Astrocyte (in vitro differentiated cells and primary cell): ENCODE results near the gene TK2. TPM values are rescaled to one million over a fixed set of nuclear protein-coding genes. Genes with fewer than 3 reads are reported as not detected.
"Not testable (repeated sequence)": the region's sequence is repeated elsewhere in the genome, so short reads cannot be mapped to it uniquely, and the experiment has no call there.

Experiments
- DNase-seq: peaks from one replicate; pipeline ENCODE4 v3.0.0-alpha.2; 2010; ENCODE audit warnings: low read depth
- FAIRE-seq: peaks from 2 replicates; lab custom pipeline; 2011; peaks lifted over from hg19 to GRCh38; lab: Jason Lieb, UNC
- H2AFZ ChIP-seq: 2 replicates; pipeline ENCODE4 v1.6.0; 2012; ENCODE audit warnings: low read depth, low read length, inconsistent platforms
- H3K27ac ChIP-seq: 2 replicates; pipeline ENCODE4 v1.5.1; 2011; ENCODE audit warnings: low read depth, low read length, inconsistent platforms
- H3K27me3 ChIP-seq: 2 replicates; pipeline ENCODE4 v1.6.0; 2011; ENCODE audit warnings: low read length, inconsistent platforms; ENCODE audit not compliant: insufficient read depth
- H3K36me3 ChIP-seq: 2 replicates; pipeline ENCODE4 v1.5.1; 2011; ENCODE audit warnings: low read length, inconsistent platforms; ENCODE audit not compliant: insufficient read depth
- H3K4me1 ChIP-seq: 2 replicates; pipeline ENCODE4 v1.5.1; 2011; ENCODE audit warnings: low read length, inconsistent platforms; ENCODE audit not compliant: insufficient read depth
- H3K4me2 ChIP-seq: 2 replicates; pipeline ENCODE4 v1.6.0; 2012; ENCODE audit warnings: low read length, inconsistent platforms
- H3K4me3 ChIP-seq: 2 replicates; pipeline ENCODE4 v1.5.1; 2011; ENCODE audit warnings: low read depth, mild to moderate bottlenecking, low read length, inconsistent platforms; ENCODE audit not compliant: insufficient read depth
- H3K79me2 ChIP-seq: 2 replicates; pipeline ENCODE4 v1.6.0; 2012; ENCODE audit warnings: mild to moderate bottlenecking, low read length, inconsistent platforms; ENCODE audit not compliant: insufficient read depth
- H3K9ac ChIP-seq: 2 replicates; pipeline ENCODE4 v1.6.0; 2012; ENCODE audit warnings: mild to moderate bottlenecking, low read length, inconsistent platforms
- H3K9me3 ChIP-seq: 2 replicates; pipeline ENCODE4 v1.5.1; 2012; ENCODE audit warnings: low read depth, mild to moderate bottlenecking, low read length, inconsistent platforms; ENCODE audit not compliant: insufficient read depth
- H4K20me1 ChIP-seq: 2 replicates; pipeline ENCODE4 v1.6.0; 2012; ENCODE audit warnings: low read length, inconsistent platforms; ENCODE audit not compliant: insufficient read depth
- H3K27ac Mint-ChIP-seq: one replicate; pipeline ENCODE4 v1.8.0; 2021; ENCODE audit warnings: mild to moderate bottlenecking, mixed read lengths; ENCODE audit not compliant: unreplicated experiment
- H3K27me3 Mint-ChIP-seq: one replicate; pipeline ENCODE4 v1.8.0; 2021; ENCODE audit warnings: low read depth, mixed read lengths; ENCODE audit not compliant: unreplicated experiment
- H3K36me3 Mint-ChIP-seq: one replicate; pipeline ENCODE4 v1.8.0; 2021; ENCODE audit warnings: low read depth, mixed read lengths; ENCODE audit not compliant: unreplicated experiment
- H3K4me1 Mint-ChIP-seq: one replicate; pipeline ENCODE4 v1.8.0; 2021; ENCODE audit warnings: low read depth, mixed read lengths; ENCODE audit not compliant: unreplicated experiment
- H3K4me3 Mint-ChIP-seq: one replicate; pipeline ENCODE4 v1.8.0; 2021; ENCODE audit warnings: mild to moderate bottlenecking, moderate library complexity, mixed read lengths; ENCODE audit not compliant: unreplicated experiment
- H3K9me3 Mint-ChIP-seq: one replicate; pipeline ENCODE4 v1.8.0; 2021; ENCODE audit warnings: mild to moderate bottlenecking, mixed read lengths; ENCODE audit not compliant: unreplicated experiment
- CTCF ChIP-seq: IDR thresholded peaks from 2 replicates; pipeline ENCODE4 v1.5.1; 2011; ENCODE audit warnings: low read depth, mild to moderate bottlenecking, inconsistent platforms, low read length, moderate library complexity; ENCODE audit not compliant: insufficient read depth
- EZH2 ChIP-seq: IDR thresholded peaks from 2 replicates; pipeline ENCODE4 v1.6.1; 2012; ENCODE audit warnings: mild to moderate bottlenecking, low read length, inconsistent platforms; ENCODE audit not compliant: insufficient read depth
- total RNA-seq: library from RNA; stranded (reverse); gene quantifications from 2 replicates; pipeline ENCODE4 v1.2.1, GENCODE V29; 2021

The TK2 gene
- total RNA-seq, 1 donor from 2014 or later = 12.4 TPM

GRCh38 chr16:66503030-66503429 is 46.9 kb downstream of the TK2 start:
- Histone ChIP-seq H3K27me3 (no peaks in the 10 kb centered on the region), H3K79me2 (no peaks in the 10 kb centered on the region), H4K20me1 (no peaks in the 10 kb centered on the region), H3K4me2 (no peak overlapping the region), H3K4me1 (peaks cover 3% of the 10 kb centered on the region), H3K9me3 (no peaks in the 10 kb centered on the region), H2AFZ (no peak overlapping the region), H3K36me3 (no peaks in the 10 kb centered on the region), H3K9ac (no peak overlapping the region), H3K4me3 (no peak overlapping the region), H3K27ac (no peak overlapping the region)
- Mint-ChIP-seq H3K27me3 (peaks cover 9% of the 10 kb centered on the region), H3K4me3 (no peak overlapping the region), H3K36me3 (no peaks in the 10 kb centered on the region), H3K9me3 (peaks cover 7% of the 10 kb centered on the region), H3K4me1 (peaks cover under 1% of the 10 kb centered on the region), H3K27ac (no peak overlapping the region)
- DNase-seq = no peak
- FAIRE-seq = no peak
- TF ChIP-seq EZH2 = no peak
- no peak for TF ChIP-seq CTCF

DNA sequence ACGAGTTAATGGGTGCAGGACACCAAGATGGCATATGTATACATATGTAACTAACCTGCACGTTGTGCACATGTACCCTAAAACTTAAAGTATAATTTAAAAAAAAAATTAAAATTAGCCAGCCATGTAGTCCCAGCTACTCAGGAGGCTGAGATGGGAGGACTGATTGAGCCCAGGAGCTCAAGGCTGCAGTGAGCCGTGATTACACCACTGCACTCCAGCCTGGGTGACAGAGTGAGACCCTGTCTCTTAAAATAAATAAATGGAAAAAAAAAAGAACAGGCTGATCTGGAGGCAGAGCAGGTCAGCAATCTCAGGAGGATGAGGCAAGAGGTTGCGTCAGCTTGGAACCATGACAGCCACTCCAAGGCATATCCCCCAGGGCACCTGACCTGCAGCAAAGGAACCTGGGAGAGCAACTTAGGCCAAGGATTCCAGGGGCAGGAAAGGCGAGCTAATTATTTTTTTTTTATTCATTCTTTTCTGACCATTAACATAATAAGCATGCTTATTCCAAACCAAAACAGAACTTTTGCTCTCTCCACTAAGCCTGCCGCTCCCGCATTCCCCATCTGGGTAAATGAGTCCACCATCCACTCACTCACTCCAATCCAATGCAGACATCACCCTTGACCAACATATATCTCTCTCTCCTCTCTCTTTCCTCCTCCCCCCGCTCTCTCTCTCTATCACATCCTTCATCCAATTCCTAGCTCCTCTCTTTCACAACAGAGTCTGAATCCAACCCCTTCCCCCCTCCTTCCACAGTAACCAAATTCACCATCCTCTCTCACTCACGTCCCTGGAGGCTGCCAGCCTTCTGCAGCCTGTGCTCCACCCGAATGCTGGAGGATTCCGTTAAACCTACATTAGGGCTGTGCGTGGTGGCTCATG is 47.7 kb downstream of the TK2 start:
- no peaks in the 10 kb centered on the region for H3K9me3 ChIP-seq
- no peak overlapping the region for H2AFZ ChIP-seq
- no peaks in the 10 kb centered on the region for H3K79me2 ChIP-seq
- TF ChIP-seq CTCF = no peak
- no peak for TF ChIP-seq EZH2
- H3K9ac ChIP-seq = no peak overlapping the region
- Mint-ChIP-seq H3K4me1 (no peaks in the 10 kb centered on the region), H3K27ac (no peak overlapping the region), H3K9me3 (peaks cover 7% of the 10 kb centered on the region), H3K27me3 (peaks cover 14% of the 10 kb centered on the region), H3K4me3 (no peak overlapping the region), H3K36me3 (no peaks in the 10 kb centered on the region)
- H3K27me3 ChIP-seq = no peaks in the 10 kb centered on the region
- H3K4me3 ChIP-seq = no peak overlapping the region
- FAIRE-seq (no peak), DNase-seq (no peak)
- H3K36me3 ChIP-seq = no peaks in the 10 kb centered on the region
- no peak overlapping the region for H3K27ac ChIP-seq
- no peaks in the 10 kb centered on the region for H3K4me1 ChIP-seq
- no peaks in the 10 kb centered on the region for H4K20me1 ChIP-seq
- no peak overlapping the region for H3K4me2 ChIP-seq

- FAIRE-seq, H3K4me3 Mint-ChIP-seq, H3K27ac Mint-ChIP-seq, H3K4me3 ChIP-seq, H3K27me3 ChIP-seq, H2AFZ ChIP-seq, H3K79me2 ChIP-seq, H3K4me1 ChIP-seq, H3K9ac ChIP-seq, H3K27ac ChIP-seq, H3K4me1 Mint-ChIP-seq, H3K36me3 Mint-ChIP-seq, H3K9me3 ChIP-seq, H3K4me2 ChIP-seq, DNase-seq, H4K20me1 ChIP-seq, H3K36me3 ChIP-seq: not testable (repeated sequence)
- peaks cover 11% of the 10 kb centered on the region for H3K9me3 Mint-ChIP-seq
- H3K27me3 Mint-ChIP-seq = peaks cover 17% of the 10 kb centered on the region
Observed at GRCh38 chr16:66501563-66501962, 48.4 kb downstream of the TK2 start.

GRCh38 chr16:66497921-66498320 is 52.0 kb downstream of the TK2 start:
- Mint-ChIP-seq H3K9me3 (peaks cover 19% of the 10 kb centered on the region), H3K27me3 (peaks cover 23% of the 10 kb centered on the region)
- H3K27ac Mint-ChIP-seq, H3K4me3 Mint-ChIP-seq, H3K9ac ChIP-seq, H3K36me3 ChIP-seq, DNase-seq, H3K4me1 Mint-ChIP-seq, H3K27me3 ChIP-seq, H3K4me3 ChIP-seq, H3K4me1 ChIP-seq, H3K27ac ChIP-seq, H3K79me2 ChIP-seq, H3K9me3 ChIP-seq, H3K36me3 Mint-ChIP-seq, H3K4me2 ChIP-seq, FAIRE-seq, H4K20me1 ChIP-seq, H2AFZ ChIP-seq: not testable (repeated sequence)
